ENCODE measurements around the gene FER. TPM values are rescaled to one million over a fixed set of nuclear protein-coding genes. Genes with fewer than 3 reads are reported as not detected.

FER gene
- total RNA-seq, 1 experiment from 2014 or later, result 20.6 TPM

DNA sequence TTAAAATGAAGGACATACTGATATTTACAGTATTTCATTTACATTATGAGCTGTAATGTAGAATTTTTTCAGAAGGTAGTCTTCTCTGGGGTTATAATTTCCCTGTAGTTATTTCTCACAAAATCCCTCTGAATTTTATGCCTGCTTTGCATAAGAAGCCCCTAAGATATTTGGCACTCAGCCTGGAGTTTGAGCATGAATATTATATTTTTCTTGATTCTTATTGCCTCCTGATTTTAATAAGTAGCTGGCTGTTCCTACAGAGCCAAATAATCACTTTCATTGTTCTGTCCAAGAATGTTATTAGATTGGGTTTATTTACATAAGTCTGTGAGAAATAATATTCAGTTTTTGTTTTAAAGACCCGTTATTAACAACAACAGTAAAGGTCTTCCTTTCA lies 195.0 kb downstream of the FER start:
- H3K27me3 ChIP-seq (ENCODE audit: insufficient read depth, low read depth), result no peaks in the 10 kb centered on the region
- POLR2A ChIA-PET (ENCODE audit: unreplicated experiment), result no interaction called here

GRCh38 chr5:108945094-108945493 lies 197.4 kb downstream of the FER start:
- H3K4me3 ChIP-seq, result no peak overlapping the region
- H3K27ac ChIP-seq, result no peak overlapping the region
- BruUV-seq (replicated peaks), result no TSS peak
- DNase-seq, result no peak
- H3K27me3 ChIP-seq (ENCODE audit: insufficient read depth, low read depth), result no peaks in the 10 kb centered on the region
- no peak overlapping the region for H3K4me2 ChIP-seq
- H2AFZ ChIP-seq, result no peak overlapping the region
- no peaks in the 10 kb centered on the region for H3K4me1 ChIP-seq (replicated peaks; ENCODE audit: insufficient read depth)
- ChIA-PET POLR2A (ENCODE audit: unreplicated experiment) (no interaction called here), CTCF (no interaction called here)
- no peaks in the 10 kb centered on the region for H3F3A ChIP-seq (ENCODE audit: insufficient read depth, low read depth)
- no peaks in the 10 kb centered on the region for H4K20me1 ChIP-seq (ENCODE audit: insufficient read depth)
- no peaks in the 10 kb centered on the region for H3K9me2 ChIP-seq (ENCODE audit: insufficient read depth)
- H3K79me2 ChIP-seq (ENCODE audit: low read depth), result no peaks in the 10 kb centered on the region
- TF ChIP-seq EZH2 (IDR thresholded peaks at IDR 0.05; ENCODE audit: low read depth) (no peak), CTCF (conservative IDR thresholded peaks at IDR 0.05) (no peak)
- intact Hi-C loops (cut with micrococcal nuclease; ENCODE audit: unreplicated experiment), result no loop called here
- H3K36me3 ChIP-seq (ENCODE audit: low read depth), result no peaks in the 10 kb centered on the region
- H3K9me3 ChIP-seq (ENCODE audit: insufficient read depth, low read depth), result no peaks in the 10 kb centered on the region

More for the DNA sequence above, 195.0 kb downstream of the FER start:
- CTCF ChIA-PET, result no interaction called here
- Histone ChIP-seq H3K4me3 (no peak overlapping the region), H3K79me2 (ENCODE audit: low read depth) (no peaks in the 10 kb centered on the region), H4K20me1 (ENCODE audit: insufficient read depth) (no peaks in the 10 kb centered on the region), H3K36me3 (ENCODE audit: low read depth) (no peaks in the 10 kb centered on the region), H2AFZ (no peak overlapping the region), H3K9me3 (ENCODE audit: insufficient read depth, low read depth) (no peaks in the 10 kb centered on the region), H3F3A (ENCODE audit: insufficient read depth, low read depth) (no peaks in the 10 kb centered on the region), H3K4me2 (no peak overlapping the region), H3K9me2 (ENCODE audit: insufficient read depth) (no peaks in the 10 kb centered on the region), H3K4me1 (replicated peaks; ENCODE audit: insufficient read depth) (no peaks in the 10 kb centered on the region), H3K27ac (no peak overlapping the region)
- no TSS peak for BruUV-seq (replicated peaks)
- TF ChIP-seq EZH2 (IDR thresholded peaks at IDR 0.05; ENCODE audit: low read depth) (no peak), CTCF (conservative IDR thresholded peaks at IDR 0.05) (no peak)
- DNase-seq, result no peak
- intact Hi-C loops (cut with micrococcal nuclease; ENCODE audit: unreplicated experiment), result no loop called here

DNA sequence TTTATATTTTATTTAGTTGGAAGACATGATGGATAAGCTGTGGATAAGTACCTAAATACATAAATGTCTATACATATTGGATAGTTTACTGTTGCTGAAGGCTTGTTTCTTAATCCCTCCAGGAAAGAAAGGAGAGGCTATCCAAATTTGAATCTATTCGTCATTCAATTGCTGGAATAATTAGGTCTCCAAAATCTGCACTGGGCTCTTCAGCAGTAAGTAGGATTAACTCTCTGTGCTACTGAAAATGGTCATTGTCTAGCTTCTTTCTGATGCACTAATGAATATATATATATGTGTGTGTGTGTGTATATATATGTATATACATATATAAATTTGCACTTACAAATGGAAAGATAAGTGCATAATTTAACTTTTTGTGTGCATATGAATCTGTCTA lies 198.3 kb downstream of the FER start:
- Histone ChIP-seq H3K9me2 (ENCODE audit: insufficient read depth) (no peaks in the 10 kb centered on the region), H3K79me2 (ENCODE audit: low read depth) (no peaks in the 10 kb centered on the region), H3K4me3 (no peak overlapping the region), H3F3A (ENCODE audit: insufficient read depth, low read depth) (no peaks in the 10 kb centered on the region), H3K27me3 (ENCODE audit: insufficient read depth, low read depth) (no peaks in the 10 kb centered on the region), H3K27ac (no peak overlapping the region), H3K9me3 (ENCODE audit: insufficient read depth, low read depth) (no peaks in the 10 kb centered on the region), H2AFZ (no peak overlapping the region), H4K20me1 (ENCODE audit: insufficient read depth) (no peaks in the 10 kb centered on the region), H3K36me3 (ENCODE audit: low read depth) (no peaks in the 10 kb centered on the region), H3K4me2 (no peak overlapping the region), H3K4me1 (replicated peaks; ENCODE audit: insufficient read depth) (no peaks in the 10 kb centered on the region)
- DNase-seq, result no peak
- BruUV-seq (replicated peaks), result no TSS peak
- CTCF ChIA-PET, result no interaction called here
- no peak for TF ChIP-seq CTCF (conservative IDR thresholded peaks at IDR 0.05)
- TF ChIP-seq EZH2 (IDR thresholded peaks at IDR 0.05; ENCODE audit: low read depth), result no peak
- POLR2A ChIA-PET (ENCODE audit: unreplicated experiment), result no interaction called here
- intact Hi-C loops (cut with micrococcal nuclease; ENCODE audit: unreplicated experiment), result no loop called here
